Activated T-cell treated with anti-CD3 and anti-CD28 coated beads, Interleukin-2, amount 50 U/mL, for 4 hours (primary cell): ENCODE data around the gene GOLGA8R. TPM values are rescaled to one million over a fixed set of nuclear protein-coding genes. Genes with fewer than 3 reads are reported as not detected.
"Not testable (repeated sequence)": the region's sequence is repeated elsewhere in the genome, so short reads cannot be mapped to it uniquely, and the experiment has no call there.

ENCODE experiments used
- ATAC-seq, 2 donors: fragments of 200-7000 bp; cut with Tn5 transposase; one replicate each; pipeline ENCODE4 v1.10.0; 2021
- DNase-seq: peaks from one replicate; pipeline ENCODE4 v3.0.0-alpha.2; 2020
- H3K27me3 Mint-ChIP-seq: one replicate; pipeline ENCODE4 v1.8.0; 2021; ENCODE audit warnings: low read depth, mixed read lengths
- H3K36me3 Mint-ChIP-seq: one replicate; pipeline ENCODE4 v1.8.0; 2022; ENCODE audit warnings: mixed read lengths; ENCODE audit not compliant: insufficient read depth
- H3K4me1 Mint-ChIP-seq: one replicate; pipeline ENCODE4 v1.8.0; 2021; ENCODE audit warnings: low read depth, mixed read lengths
- H3K4me3 Mint-ChIP-seq: one replicate; pipeline ENCODE4 v1.8.0; 2021; ENCODE audit warnings: mild to moderate bottlenecking, moderate library complexity, mixed read lengths
- H3K9me3 Mint-ChIP-seq: one replicate; pipeline ENCODE4 v1.8.0; 2021; ENCODE audit warnings: mixed read lengths
- total RNA-seq, 3 donors: library from RNA; stranded (reverse); gene quantifications; one replicate each; pipeline ENCODE4 v1.2.1, GENCODE V29; 2021

The GOLGA8R gene
- under 1 TPM; 0.28 to 0.61 (median 0.35) TPM for total RNA-seq

GRCh38 chr15:30414160-30414559 lies at the start of gene GOLGA8R:
Gene GOLGA8R (minus strand): TSS chr15:30414260. CDS start chr15:30414162, 98 bp downstream.
- not testable (repeated sequence) for H3K4me3 Mint-ChIP-seq, H3K36me3 Mint-ChIP-seq, H3K27me3 Mint-ChIP-seq, DNase-seq, H3K4me1 Mint-ChIP-seq, H3K9me3 Mint-ChIP-seq, ATAC-seq

- not testable (repeated sequence) for H3K9me3 Mint-ChIP-seq, DNase-seq, H3K36me3 Mint-ChIP-seq, H3K4me1 Mint-ChIP-seq, H3K4me3 Mint-ChIP-seq, H3K27me3 Mint-ChIP-seq, ATAC-seq
Measured at GRCh38 chr15:30463849-30464248, 49.8 kb upstream of the GOLGA8R start.

GRCh38 chr15:30462176-30462575 lies 48.1 kb upstream of the GOLGA8R start:
- not testable (repeated sequence) for H3K27me3 Mint-ChIP-seq, H3K4me1 Mint-ChIP-seq, ATAC-seq, H3K9me3 Mint-ChIP-seq, DNase-seq, H3K36me3 Mint-ChIP-seq, H3K4me3 Mint-ChIP-seq

- DNase-seq, H3K36me3 Mint-ChIP-seq, H3K9me3 Mint-ChIP-seq, H3K4me3 Mint-ChIP-seq, H3K27me3 Mint-ChIP-seq, ATAC-seq, H3K4me1 Mint-ChIP-seq: not testable (repeated sequence)
Measured at GRCh38 chr15:30452702-30453101, 38.6 kb upstream of the GOLGA8R start.

- not testable (repeated sequence) for H3K27me3 Mint-ChIP-seq, H3K9me3 Mint-ChIP-seq, H3K4me3 Mint-ChIP-seq, H3K4me1 Mint-ChIP-seq, H3K36me3 Mint-ChIP-seq, DNase-seq, ATAC-seq
Measured at GRCh38 chr15:30438348-30438747, 24.3 kb upstream of the GOLGA8R start.

- not testable (repeated sequence) for ATAC-seq, H3K9me3 Mint-ChIP-seq, H3K4me3 Mint-ChIP-seq, H3K27me3 Mint-ChIP-seq, DNase-seq, H3K36me3 Mint-ChIP-seq, H3K4me1 Mint-ChIP-seq
Measured at GRCh38 chr15:30435878-30436277, 21.8 kb upstream of the GOLGA8R start.

GRCh38 chr15:30420723-30421122 lies 6.7 kb upstream of the GOLGA8R start:
- not testable (repeated sequence) for H3K9me3 Mint-ChIP-seq, H3K27me3 Mint-ChIP-seq, ATAC-seq, DNase-seq, H3K36me3 Mint-ChIP-seq, H3K4me1 Mint-ChIP-seq, H3K4me3 Mint-ChIP-seq

GRCh38 chr15:30407636-30408035 lies 6.4 kb downstream of the GOLGA8R start:
- ATAC-seq, H3K4me3 Mint-ChIP-seq, DNase-seq, H3K4me1 Mint-ChIP-seq, H3K36me3 Mint-ChIP-seq, H3K9me3 Mint-ChIP-seq, H3K27me3 Mint-ChIP-seq: not testable (repeated sequence)

- H3K4me3 Mint-ChIP-seq: not testable (repeated sequence)
Measured at GRCh38 chr15:30398988-30399387, 15.1 kb downstream of the GOLGA8R start.

GRCh38 chr15:30393664-30393991 lies 20.4 kb downstream of the GOLGA8R start:
- H3K4me1 Mint-ChIP-seq, DNase-seq, H3K4me3 Mint-ChIP-seq, H3K36me3 Mint-ChIP-seq, H3K27me3 Mint-ChIP-seq, H3K9me3 Mint-ChIP-seq: not testable (repeated sequence)
- peak; percentile 30 to 48 for ATAC-seq

More at GRCh38 chr15:30398988-30399387, 15.1 kb downstream of the GOLGA8R start:
- ATAC-seq (peak; percentile 57 to 78), DNase-seq (peak; percentile 62)
- not testable (repeated sequence) for H3K36me3 Mint-ChIP-seq, H3K4me1 Mint-ChIP-seq, H3K9me3 Mint-ChIP-seq, H3K27me3 Mint-ChIP-seq

GRCh38 chr15:30392766-30393663 lies 21.0 kb downstream of the GOLGA8R start, which contains the start of gene CHRFAM7A:
Gene CHRFAM7A (minus strand): TSS chr15:30393540. CDS start chr15:30383351, 10,189 bp downstream.
- H3K27me3 Mint-ChIP-seq, H3K36me3 Mint-ChIP-seq, H3K4me1 Mint-ChIP-seq, DNase-seq, H3K9me3 Mint-ChIP-seq, H3K4me3 Mint-ChIP-seq: not testable (repeated sequence)
- ATAC-seq: peak; percentile 70 to 74

- DNase-seq, H3K4me1 Mint-ChIP-seq, H3K27me3 Mint-ChIP-seq, H3K9me3 Mint-ChIP-seq, ATAC-seq, H3K36me3 Mint-ChIP-seq, H3K4me3 Mint-ChIP-seq: not testable (repeated sequence)
Measured at GRCh38 chr15:30386318-30386887, 27.7 kb downstream of the GOLGA8R start.

- not testable (repeated sequence) for H3K9me3 Mint-ChIP-seq, H3K27me3 Mint-ChIP-seq
Measured at GRCh38 chr15:30377082-30377413, 37.0 kb downstream of the GOLGA8R start.

GRCh38 chr15:30376375-30377081 lies 37.5 kb downstream of the GOLGA8R start:
- H3K4me3 Mint-ChIP-seq, H3K9me3 Mint-ChIP-seq, ATAC-seq, H3K27me3 Mint-ChIP-seq, H3K36me3 Mint-ChIP-seq, DNase-seq, H3K4me1 Mint-ChIP-seq: not testable (repeated sequence)

More at GRCh38 chr15:30377082-30377413, 37.0 kb downstream of the GOLGA8R start:
- not testable (repeated sequence) for H3K4me1 Mint-ChIP-seq, DNase-seq, H3K36me3 Mint-ChIP-seq, H3K4me3 Mint-ChIP-seq, ATAC-seq
